Hematopoietic multipotent progenitor cell (in vitro differentiated cells): ENCODE data around the gene RPP21. TPM values are rescaled to one million over a fixed set of nuclear protein-coding genes. Genes with fewer than 3 reads are reported as not detected.
A peak's percentile ranks its signal among the peaks of the same experiment; 100 is the strongest.
"Not testable (repeated sequence)": the region's sequence is repeated elsewhere in the genome, so short reads cannot be mapped to it uniquely, and the experiment has no call there.

Experiments
- DNase-seq, 3 donors: peaks; one replicate each; pipeline ENCODE4 v3.0.0-alpha.2; 2011 to 2015; ENCODE audit warnings: low read depth in 2 of 3, low spot score in 2 of 3
- small RNA-seq: library from RNA; depleted of rRNA; stranded (forward); fragments of <200 nt; gene quantifications from one replicate; pipeline ENCODE3, GENCODE V24; 2012
- total RNA-seq: library from RNA; depleted of rRNA; stranded (reverse); fragments of >200 nt; gene quantifications from one replicate; pipeline ENCODE4 v1.2.3, GENCODE V29; 2012

The RPP21 gene
- total RNA-seq, 1 donor = 32.6 TPM

DNA sequence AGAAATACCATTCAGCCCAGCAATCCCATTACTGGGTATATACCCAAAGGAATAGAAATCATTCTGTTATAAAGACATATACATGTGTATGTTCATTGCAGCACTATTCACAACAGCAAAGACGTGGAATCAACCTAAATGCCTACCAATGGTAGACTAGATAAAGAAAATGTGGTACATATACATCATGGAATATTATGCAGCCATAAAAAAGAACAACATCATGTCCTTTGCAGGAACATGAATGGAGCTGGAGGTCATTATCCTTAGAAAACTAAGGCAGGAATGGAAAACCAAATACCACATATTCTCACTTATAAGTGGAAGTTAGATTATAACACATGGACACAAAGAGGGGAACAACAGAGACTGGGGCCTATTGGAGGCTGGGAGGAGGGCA, 24.3 kb downstream of the RPP21 start:
- DNase-seq = not testable (repeated sequence)

DNA sequence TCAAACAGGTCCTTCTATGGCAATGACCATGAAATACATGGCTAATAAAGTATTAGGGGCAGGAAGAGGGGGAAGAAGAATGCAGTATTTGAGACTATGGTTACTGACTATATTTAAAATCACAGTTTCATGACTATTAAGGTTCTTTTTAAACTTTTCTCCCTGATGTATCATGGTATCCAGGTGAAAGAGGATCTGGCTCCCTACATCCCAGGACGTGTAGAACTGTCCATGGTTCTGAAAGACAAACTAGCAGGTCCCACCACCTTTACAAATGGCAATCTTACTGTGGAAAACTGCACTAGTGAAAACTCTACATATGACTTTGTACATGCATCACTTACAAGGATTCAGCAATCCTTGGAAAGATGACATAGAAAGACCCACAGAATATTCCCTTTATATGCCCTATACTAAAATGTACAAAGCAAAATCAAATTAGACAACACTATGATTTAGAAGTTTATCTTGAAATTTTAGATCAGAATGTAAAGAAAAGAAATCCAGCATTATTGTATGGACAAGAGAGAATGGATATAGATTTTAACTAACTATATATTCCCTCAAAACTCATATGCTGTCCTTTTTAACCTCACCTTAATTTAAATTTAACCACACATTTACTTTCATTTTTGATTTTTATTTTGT, 33.5 kb downstream of the RPP21 start:
- no peak for DNase-seq

DNA sequence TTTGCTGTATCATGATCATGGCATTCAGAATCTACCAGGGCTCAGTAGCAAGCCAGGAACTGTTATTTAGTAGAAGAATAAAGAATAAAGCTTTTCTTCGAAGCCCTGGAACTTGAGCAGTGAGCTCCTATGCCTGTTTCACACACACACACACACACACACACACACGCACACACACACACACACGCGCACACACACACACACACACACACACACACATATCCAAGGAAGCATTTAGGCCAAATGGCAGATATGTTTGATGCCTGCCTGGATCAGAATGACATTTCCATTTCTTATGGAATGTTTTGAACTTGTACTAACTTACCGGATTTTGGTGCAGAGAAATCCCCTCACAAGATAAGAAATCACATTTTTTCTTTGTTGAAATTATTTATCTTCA, 35.5 kb downstream of the RPP21 start:
- DNase-seq = no peak

DNA sequence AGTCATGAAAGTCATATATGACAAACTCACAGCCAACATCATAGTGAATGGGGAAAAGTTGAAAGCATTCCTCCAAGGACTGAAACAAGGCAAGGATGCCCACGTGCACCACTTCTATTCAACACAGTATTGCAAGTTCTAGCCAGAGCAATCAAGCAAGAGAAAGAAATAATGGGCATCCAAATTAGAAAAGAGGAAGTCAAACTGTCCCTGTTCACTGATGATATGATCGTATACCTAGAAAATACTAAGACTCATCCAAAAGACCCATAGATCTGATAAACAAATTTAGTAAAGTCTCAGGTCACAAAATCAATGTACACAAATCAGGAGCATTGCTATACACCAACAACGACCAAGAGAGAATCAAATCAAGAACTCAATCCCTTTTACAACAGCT, 41.2 kb downstream of the RPP21 start:
- DNase-seq = peak in 1 of 3 donors; percentile 6

DNA sequence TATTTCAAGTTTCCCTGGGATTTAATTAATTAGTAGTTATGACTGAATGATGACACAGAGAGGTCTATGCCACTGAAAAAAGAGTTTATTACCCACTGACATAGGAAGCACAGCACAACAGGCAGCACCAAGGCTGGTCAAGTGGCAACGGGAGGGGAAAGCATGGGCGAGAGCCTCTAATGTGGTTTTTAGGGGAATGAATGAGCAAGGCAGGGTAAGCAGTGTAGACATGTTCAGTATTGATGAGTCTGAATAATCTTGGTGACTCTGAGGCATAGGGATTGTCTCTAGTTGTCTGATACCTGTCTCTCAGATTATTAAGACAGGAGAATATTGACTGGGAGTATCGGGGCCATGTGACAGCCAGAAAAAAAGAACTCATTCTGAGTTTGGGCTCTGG, 46.3 kb downstream of the RPP21 start:
- DNase-seq = no peak

DNA sequence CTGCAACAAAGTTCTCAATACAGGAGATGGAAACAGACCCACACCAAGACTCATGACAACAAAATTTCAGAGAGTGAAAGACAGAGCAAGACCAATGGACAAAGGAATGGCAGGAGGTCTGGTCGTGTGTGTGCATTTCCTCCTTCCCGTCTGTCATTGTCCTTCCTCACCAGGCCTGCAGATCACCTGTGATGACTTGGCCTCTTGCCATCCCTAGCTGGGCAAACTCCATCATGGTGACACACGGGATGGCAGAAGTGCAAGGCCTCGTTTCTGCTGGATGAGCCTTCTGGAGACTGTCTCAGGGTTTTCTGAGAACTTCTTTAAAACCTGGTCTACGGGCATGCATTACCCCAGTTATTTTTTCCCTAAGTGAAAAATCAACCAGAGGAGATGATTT, 49.2 kb downstream of the RPP21 start:
- DNase-seq = no peak

Small RNA genes lying within 50 kb of the gene (small RNA-seq; reads per million reads assigned to genes)
- gene HLA-N = not detected

Other genes with a start within 250 kb of the RPP21 start
- gene TRIM31, start 232.1 kb upstream of the RPP21 start, total RNA-seq = not detected
- gene TRIM40, start 209.0 kb upstream of the RPP21 start, total RNA-seq = under 0.01 TPM
- under 0.01 TPM for gene TRIM10, start 183.9 kb upstream of the RPP21 start, total RNA-seq
- gene TRIM15, start 181.6 kb upstream of the RPP21 start, total RNA-seq = not detected
- 17.8 TPM for gene TRIM26, start 131.8 kb upstream of the RPP21 start, total RNA-seq
- gene TRIM39, start 18.2 kb upstream of the RPP21 start, total RNA-seq = 11.8 TPM
- gene HLA-E, start 144.4 kb downstream of the RPP21 start, total RNA-seq = 1,118 TPM
- gene GNL1, start 211.3 kb downstream of the RPP21 start, total RNA-seq = 46.6 TPM
- 14.5 TPM for gene PRR3, start 212.1 kb downstream of the RPP21 start, total RNA-seq
- 40.7 TPM for gene ABCF1, start 226.3 kb downstream of the RPP21 start, total RNA-seq